Urinary bladder (tissue), 4 donors: ENCODE results near the gene MRPL21. TPM values are rescaled to one million over a fixed set of nuclear protein-coding genes. Genes with fewer than 3 reads are reported as not detected.
"Not testable (repeated sequence)": the region's sequence is repeated elsewhere in the genome, so short reads cannot be mapped to it uniquely, and the experiment has no call there.

Experiments used
- DNase-seq: peaks from one replicate; pipeline ENCODE4 v3.0.0-alpha.2; 2015; ENCODE audit errors: extremely low spot score
- H3K27ac ChIP-seq: one replicate; pipeline ENCODE4 v1.5.1; 2013; ENCODE audit warnings: low read depth, mild to moderate bottlenecking, moderate library complexity
- H3K36me3 ChIP-seq: one replicate; pipeline ENCODE4 v1.6.1; 2013; ENCODE audit warnings: mild to moderate bottlenecking, moderate library complexity; ENCODE audit not compliant: insufficient read depth
- H3K4me1 ChIP-seq: one replicate; pipeline ENCODE4 v1.6.1; 2013; ENCODE audit warnings: mild to moderate bottlenecking, moderate library complexity; ENCODE audit not compliant: insufficient read depth
- H3K4me3 ChIP-seq: one replicate; pipeline ENCODE4 v1.5.1; 2013; ENCODE audit warnings: low read depth, low read length
- WGBS: extraction: QIAGEN DNeasy Blood & Tissue Kit; methylation state at CpG from one replicate; pipeline ENCODE4 v1.1.7; 2013; 5-methylcytosine and 5-hydroxymethylcytosine counted together
- polyA plus RNA-seq: library from polyadenylated mRNA; stranded (reverse); fragments of 200-250 nt; gene quantifications from one replicate; pipeline ENCODE4 v1.2.3, GENCODE V29; 2013
- total RNA-seq: library from RNA; depleted of rRNA; stranded (reverse); fragments of >200 nt; gene quantifications from one replicate; pipeline ENCODE4 v1.2.3, GENCODE V29; 2014
- donor health status: healthy with polysubstance abuse.
- donor health status: healthy.

MRPL21 gene
- total and polyA plus RNA-seq, 2 donors: 46.1 to 80.8 TPM

DNA sequence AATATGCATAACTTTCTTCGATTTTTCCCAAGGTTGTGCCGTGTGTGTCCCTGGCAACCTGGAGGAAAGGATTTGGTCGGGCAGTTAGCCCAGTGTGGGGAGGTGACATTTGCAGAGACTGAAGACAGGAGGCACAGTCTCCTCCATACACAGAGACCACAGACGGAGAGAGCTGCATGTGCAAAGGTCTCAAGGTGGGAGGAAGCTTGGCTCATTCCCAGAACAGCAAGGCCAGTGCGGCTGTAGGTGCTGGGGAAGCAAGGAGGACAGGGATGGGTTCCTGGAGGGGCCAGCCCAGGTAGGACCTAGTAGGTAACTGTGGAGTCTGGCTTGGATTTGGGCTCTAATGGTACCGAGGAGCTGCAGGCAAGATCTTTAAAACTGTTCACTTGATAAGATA is 41.2 kb downstream of the MRPL21 start:
- no peak for DNase-seq
- Histone ChIP-seq H3K4me3 (no peak overlapping the region), H3K4me1 (no peaks in the 10 kb centered on the region), H3K27ac (no peak overlapping the region), H3K36me3 (no peaks in the 10 kb centered on the region)
- WGBS: 85% methylated on average over 6 of the region's 6 CpGs

DNA sequence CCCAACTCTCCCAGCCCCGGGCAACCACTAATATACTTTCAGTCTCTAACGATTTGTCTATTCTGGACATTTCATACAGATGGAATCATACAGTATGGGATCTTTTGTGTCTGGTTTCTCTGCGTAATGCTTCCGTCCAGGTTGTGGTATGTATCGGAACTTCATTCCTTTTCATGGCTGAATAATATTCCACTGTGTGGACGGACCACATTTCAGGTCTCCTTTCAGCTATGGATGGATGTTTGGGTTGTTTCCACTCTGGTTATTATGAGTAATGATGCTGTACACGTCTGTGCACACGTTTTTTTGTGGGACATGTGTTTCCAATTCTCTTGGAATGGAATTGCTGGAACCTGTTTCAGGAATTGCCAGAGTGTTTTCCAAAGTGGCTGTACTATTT is 44.5 kb downstream of the MRPL21 start:
- 82% methylated on average over 8 of the region's 8 CpGs for WGBS
- no peak for DNase-seq
- no peak overlapping the region for H3K4me3 ChIP-seq
- no peak overlapping the region for H3K27ac ChIP-seq
- no peaks in the 10 kb centered on the region for H3K4me1 ChIP-seq
- H3K36me3 ChIP-seq: no peaks in the 10 kb centered on the region

DNA sequence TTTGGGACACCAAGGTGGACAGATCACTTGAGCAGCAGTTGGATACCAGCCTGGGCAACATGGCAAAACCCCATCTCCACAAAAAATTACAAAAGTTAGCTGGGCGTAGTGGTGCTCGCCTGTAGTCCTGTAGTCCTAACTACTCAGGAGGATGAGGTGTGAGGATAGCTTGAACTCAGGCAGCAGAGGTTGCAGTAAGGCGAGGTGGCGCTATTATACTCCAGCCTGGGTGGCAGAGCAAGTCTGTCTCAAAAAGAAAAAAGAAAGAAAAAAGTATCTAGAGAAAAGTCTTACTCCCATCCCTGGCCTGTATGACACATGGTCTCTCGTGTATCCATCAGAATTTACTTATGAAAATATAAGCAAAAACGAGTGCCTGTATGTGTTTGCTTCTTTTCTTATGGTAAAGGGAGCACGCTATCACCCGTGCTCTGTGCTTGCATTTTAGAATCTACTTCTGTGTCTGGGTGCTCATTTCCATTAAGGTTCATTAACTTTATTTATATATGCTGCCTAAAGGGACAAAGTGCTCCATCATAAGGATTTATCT is 46.5 kb downstream of the MRPL21 start:
- WGBS: 91% methylated on average over 8 of the region's 8 CpGs
- H3K36me3 ChIP-seq: no peaks in the 10 kb centered on the region
- H3K4me1 ChIP-seq: no peaks in the 10 kb centered on the region
- DNase-seq: no peak
- H3K4me3 ChIP-seq: no peak overlapping the region
- H3K27ac ChIP-seq: no peak overlapping the region

DNA sequence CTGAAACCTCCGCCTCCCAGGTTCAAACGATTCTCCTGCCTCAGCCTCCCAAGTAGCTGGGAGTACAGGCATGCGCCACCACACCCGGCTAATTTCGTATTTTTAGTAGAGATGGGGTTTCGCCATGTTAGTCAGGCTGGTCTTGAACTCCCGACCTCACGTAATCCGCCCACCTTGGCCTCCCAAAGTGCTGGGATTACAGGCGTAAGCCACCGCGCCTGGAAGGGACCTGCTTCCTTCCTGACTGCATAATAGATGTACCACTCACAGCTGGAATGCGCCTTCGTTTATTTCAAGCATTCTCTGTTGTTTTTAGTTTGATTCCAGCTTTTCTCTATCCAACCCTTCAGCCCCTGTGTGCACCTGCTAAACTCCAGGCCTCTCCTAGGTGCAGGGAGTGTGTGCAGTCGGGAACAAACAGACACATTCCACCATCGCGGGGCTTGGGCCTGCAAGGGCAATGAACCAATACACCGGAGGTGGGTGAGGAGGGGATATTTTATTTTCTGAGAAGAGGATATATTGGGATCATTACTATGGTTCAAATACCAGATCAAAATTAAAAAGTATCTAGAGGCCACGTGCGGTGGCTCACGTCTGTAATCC is 47.1 kb downstream of the MRPL21 start:
- 93% methylated on average over 21 of the region's 21 CpGs for WGBS
- not testable (repeated sequence) for DNase-seq, H3K4me3 ChIP-seq, H3K27ac ChIP-seq, H3K4me1 ChIP-seq, H3K36me3 ChIP-seq

DNA sequence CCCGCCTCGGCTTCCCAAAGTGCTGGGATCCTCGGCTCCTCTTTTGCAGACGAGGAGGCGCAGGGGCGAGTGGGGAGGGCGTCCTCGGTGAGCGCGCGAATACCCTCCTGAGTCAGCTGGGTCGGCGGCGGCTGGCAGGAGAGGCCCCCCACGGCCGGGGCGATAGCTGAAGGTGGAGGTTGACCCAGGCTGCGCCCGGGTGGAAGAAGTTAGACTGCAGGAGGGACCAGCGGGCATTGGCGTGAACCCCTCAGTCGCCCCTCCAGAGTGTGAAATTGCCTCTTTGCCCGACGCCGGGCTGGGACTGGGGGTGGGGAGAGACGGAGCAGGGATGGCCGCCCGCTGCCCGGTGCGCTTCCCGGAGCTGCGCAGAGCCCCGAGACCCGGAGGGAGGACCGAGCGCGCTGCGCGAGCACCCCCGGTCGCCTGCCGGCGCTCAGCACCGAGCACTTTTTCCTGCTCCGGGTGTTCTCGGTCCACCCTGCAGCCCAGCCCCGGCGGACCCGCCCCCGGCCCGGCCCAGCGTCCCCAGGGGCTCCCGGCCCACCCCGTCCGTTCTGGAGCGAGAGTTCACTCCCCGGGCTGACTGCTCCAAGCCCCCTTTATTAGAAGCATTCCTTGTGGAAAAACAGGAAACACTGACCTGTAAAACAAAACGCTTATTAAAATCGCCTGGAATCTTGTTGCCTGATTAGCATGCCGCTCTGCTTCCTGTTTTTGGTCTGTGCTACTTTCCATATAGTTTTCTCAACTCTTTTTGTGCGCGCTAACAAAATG is 48.2 kb downstream of the MRPL21 start:
- DNase-seq: no peak
- Histone ChIP-seq H3K36me3 (no peaks in the 10 kb centered on the region), H3K27ac (no peak overlapping the region), H3K4me3 (peak overlapping the region; percentile 27), H3K4me1 (no peaks in the 10 kb centered on the region)
- 5% methylated on average over 62 of the region's 62 CpGs for WGBS

DNA sequence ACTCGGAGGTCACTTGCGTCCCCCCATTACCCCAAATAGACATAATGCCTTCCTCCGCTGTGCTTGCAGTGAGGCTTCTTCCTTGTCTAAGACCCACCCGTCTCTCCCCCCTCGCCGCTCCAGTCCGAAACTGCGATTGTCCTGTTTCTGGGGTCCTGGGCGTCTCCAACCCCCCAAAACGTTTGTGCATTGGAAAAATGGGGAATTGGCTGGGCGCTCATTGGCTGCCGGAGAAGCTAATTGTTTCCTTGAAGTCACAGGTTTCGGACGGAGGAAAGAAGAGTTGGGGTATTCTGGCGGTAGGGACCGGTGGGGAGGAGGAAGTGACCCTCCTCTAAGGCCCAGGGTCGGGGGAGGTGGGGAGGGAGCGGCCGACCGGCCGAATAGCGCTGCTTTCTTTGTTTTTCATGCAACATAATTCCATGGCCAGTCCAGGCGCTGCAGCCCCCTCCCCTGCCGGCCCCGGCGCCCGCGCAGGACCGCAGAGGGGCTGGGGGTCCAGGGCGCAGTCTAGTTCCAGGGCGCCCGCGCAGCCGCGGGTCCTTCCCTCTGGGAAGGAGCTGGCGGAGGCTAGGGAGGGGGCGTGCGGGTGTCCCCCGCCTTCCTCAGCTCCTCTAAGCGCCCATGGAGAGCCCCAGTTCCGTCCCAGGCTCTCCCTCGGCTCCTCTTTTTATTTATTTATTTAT is 49.2 kb downstream of the MRPL21 start:
- no peak overlapping the region for H3K4me3 ChIP-seq
- DNase-seq: no peak
- no peak overlapping the region for H3K27ac ChIP-seq
- H3K36me3 ChIP-seq: no peaks in the 10 kb centered on the region
- 12% methylated on average over 42 of the region's 42 CpGs for WGBS
- H3K4me1 ChIP-seq: no peaks in the 10 kb centered on the region

DNA sequence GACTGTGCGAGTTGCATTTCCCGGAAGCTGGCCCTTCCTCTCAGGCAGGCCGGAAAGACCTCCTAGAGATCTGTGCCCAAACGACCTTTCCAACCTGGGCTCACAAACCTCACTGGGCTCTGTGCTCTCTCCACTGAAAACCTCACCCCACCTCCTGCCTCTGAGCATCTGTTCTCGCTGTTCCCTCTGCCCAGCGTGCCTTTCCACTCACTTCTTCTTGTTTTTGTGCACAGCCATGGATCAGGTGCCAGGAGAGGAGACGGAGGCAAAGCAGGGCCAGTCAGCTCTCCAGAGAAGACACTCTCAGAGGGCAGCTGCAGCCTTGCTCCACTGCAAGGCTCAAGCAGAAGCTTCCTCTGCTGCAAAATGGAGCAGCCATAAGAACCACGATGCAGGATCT is 51.0 kb downstream of the MRPL21 start:
- Histone ChIP-seq H3K4me1 (no peaks in the 10 kb centered on the region), H3K27ac (no peak overlapping the region), H3K4me3 (no peak overlapping the region), H3K36me3 (no peaks in the 10 kb centered on the region)
- no peak for DNase-seq
- WGBS: 81% methylated on average over 8 of the region's 8 CpGs

DNA sequence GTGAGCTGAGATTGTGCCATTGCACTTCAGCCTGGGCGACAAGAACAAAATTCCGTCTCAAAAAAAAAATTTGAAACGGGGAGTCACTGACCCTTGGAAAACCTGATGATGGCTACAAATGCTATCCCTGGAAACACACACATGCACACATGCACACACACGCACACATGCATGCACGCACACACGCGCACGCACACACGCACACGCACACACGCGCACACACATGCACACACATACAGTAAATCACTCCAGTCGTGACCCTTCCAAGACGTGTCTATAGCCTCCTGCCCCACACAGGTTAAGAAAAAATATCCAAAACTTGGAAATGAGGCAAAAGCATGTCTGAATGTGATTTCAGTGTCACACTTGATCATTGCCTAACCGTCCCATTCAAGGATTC is 55.2 kb downstream of the MRPL21 start:
- H3K27ac ChIP-seq: no peak overlapping the region
- 91% methylated on average over 15 of the region's 15 CpGs for WGBS
- H3K4me3 ChIP-seq: no peak overlapping the region
- no peaks in the 10 kb centered on the region for H3K36me3 ChIP-seq
- H3K4me1 ChIP-seq: no peaks in the 10 kb centered on the region
- DNase-seq: no peak

DNA sequence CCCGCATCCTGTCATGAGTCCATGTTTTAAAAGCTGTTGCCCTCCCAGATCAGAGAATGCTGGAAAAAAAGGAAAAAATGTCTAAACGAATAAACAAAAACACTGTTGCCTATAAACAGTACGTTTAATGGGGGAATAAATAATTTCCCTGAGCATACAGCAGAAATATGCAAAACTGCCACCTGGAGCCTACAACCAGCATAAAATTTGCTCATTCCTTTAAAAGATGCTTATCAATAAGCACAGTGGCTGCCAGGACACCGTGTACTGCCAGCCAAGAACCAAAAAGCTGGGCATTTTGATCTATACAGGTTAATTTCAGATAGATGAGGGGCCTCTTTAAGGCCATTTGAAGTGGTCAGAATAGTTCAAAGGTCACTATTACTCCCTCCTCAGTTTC is 56.2 kb downstream of the MRPL21 start:
- WGBS: 59% methylated on average over 4 of the region's 4 CpGs

DNA sequence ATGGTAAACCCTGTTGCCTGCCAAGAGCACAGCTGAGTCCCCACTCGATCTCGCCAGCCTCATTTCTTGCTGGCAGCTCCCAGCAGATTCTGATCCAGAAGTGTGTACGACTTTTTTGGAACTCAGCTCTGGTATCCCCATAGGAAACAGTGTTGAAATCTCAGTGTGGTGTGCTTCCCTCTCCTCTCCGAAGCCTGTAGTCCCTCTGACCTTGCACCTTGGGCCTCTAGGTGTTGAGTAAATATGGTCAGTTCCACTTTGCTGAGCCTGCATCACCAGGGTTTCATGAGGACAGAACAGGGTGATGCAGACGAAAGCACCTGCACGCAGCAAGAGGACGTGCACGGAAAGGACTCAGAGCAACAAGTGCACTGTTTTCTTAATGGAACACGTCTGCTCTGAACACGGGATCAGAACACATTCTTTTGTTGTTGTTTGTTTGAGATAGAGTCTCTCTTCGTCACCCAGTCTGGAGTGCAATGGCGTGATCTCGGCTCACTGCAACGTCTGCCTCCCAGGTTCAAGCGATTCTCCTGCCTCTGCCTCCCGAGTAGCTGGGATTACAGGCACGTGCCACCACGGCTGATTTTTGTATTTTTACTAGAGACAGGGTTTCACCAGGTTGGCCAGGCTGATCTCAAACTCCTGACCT is 58.2 kb downstream of the MRPL21 start:
- WGBS: 73% methylated on average over 18 of the region's 18 CpGs
- H3K4me3 ChIP-seq: no peak overlapping the region
- H3K4me1 ChIP-seq: no peaks in the 10 kb centered on the region
- H3K36me3 ChIP-seq: no peaks in the 10 kb centered on the region
- no peak for DNase-seq
- no peak overlapping the region for H3K27ac ChIP-seq

More for the DNA sequence above, 56.2 kb downstream of the MRPL21 start:
- no peak overlapping the region for H3K4me3 ChIP-seq
- H3K36me3 ChIP-seq: no peaks in the 10 kb centered on the region
- DNase-seq: no peak
- H3K4me1 ChIP-seq: no peaks in the 10 kb centered on the region
- H3K27ac ChIP-seq: no peak overlapping the region

DNA sequence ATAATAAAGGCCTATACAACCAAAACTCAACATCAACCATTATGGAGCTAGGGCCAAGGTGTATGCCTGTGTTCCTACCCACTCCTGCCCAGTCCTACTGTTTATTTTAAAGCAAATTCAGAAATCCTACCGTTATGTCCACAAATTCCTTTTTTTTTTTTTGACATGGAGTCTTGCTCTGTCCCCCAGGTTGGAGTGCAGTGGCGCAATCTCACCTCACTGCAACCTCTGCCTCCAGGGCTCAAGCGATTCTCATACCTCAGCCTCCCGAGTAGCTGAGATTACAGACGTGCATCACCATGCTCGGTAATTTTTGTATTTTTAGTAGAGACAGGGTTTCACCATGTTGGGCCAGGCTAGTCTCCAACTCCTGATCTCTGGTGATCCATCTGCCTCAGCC is 58.8 kb downstream of the MRPL21 start:
- no peak overlapping the region for H3K27ac ChIP-seq
- no peak for DNase-seq
- H3K4me1 ChIP-seq: no peaks in the 10 kb centered on the region
- 95% methylated on average over 6 of the region's 6 CpGs for WGBS
- H3K36me3 ChIP-seq: no peaks in the 10 kb centered on the region
- no peak overlapping the region for H3K4me3 ChIP-seq

DNA sequence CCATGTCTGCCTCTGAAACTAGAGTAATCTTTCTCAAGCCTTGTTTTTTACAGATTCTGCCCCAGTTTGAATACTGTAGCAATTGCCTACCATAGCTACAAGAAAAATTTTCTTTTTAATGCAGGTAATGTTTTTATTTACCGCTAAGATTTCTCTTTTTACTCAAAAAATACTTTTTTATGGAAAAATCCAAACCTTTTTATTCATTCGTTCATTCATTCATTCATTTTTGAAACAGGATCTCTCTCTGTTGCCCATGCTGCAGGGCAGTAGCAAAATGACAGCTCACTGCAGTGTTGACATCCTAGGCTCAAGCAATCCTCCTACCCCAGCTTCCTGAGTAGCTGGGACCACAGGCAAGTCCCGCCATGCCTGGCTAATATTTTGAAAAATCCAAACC is 59.3 kb downstream of the MRPL21 start:
- H3K27ac ChIP-seq: no peak overlapping the region
- no peaks in the 10 kb centered on the region for H3K4me1 ChIP-seq
- no peak for DNase-seq
- WGBS: 88% methylated on average over 3 of the region's 3 CpGs
- no peaks in the 10 kb centered on the region for H3K36me3 ChIP-seq
- H3K4me3 ChIP-seq: peak overlapping the region; percentile 32

DNA sequence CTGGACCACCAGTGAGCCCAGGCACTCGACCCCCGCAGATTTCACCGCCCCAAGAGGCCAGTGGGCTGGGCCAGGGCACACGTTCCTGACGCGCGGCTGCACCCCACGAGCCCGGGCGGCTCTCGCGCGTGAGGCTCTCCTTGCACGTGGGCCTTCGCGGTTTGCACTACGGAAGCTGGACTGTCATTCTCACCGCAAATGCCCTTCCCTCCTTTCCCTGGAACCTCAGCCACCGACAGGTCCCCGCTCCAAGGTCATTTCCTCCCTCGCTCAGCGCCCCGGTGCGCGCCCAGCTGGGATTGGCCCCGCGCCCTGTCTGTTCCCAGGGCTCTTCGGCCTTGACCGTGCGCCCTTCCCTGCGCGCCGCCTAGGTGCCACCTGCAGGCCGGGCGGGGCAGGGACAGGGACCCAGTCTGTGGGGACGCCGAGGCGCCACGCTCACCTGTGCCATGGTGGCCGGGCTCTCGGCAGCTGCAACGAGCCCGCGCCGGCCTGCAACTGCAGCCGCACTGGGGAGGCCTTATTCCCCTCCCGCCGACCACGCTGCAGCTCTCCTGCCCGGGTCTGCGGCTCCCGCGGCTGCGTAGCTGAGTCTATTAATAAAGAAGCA is 59.8 kb downstream of the MRPL21 start:
- WGBS: 9% methylated on average over 54 of the region's 54 CpGs
- Histone ChIP-seq H3K36me3 (no peaks in the 10 kb centered on the region), H3K4me3 (peak overlapping the region; percentile 32), H3K4me1 (no peaks in the 10 kb centered on the region), H3K27ac (no peak overlapping the region)
- DNase-seq: no peak
